Trophoblast cell (in vitro differentiated cells and primary cell): ENCODE results near the gene B4GALT2.
A peak's percentile ranks its signal among the peaks of the same experiment; 100 is the strongest.

Source experiments
- DNase-seq, 2 donors: peaks; one replicate each; pipeline ENCODE4 v3.0.0-alpha.2; 2016
- H2AFZ ChIP-seq: 2 replicates; pipeline ENCODE4 v1.6.1; 2013; ENCODE audit warnings: low read length, moderate library complexity, mild to moderate bottlenecking; ENCODE audit not compliant: insufficient read depth, poor library complexity
- H2AK5ac ChIP-seq: 2 replicates; pipeline ENCODE4 v1.6.1; 2013; ENCODE audit warnings: mild to moderate bottlenecking, low read length
- H2BK120ac ChIP-seq: 2 replicates; pipeline ENCODE4 v1.6.1; 2013; ENCODE audit warnings: low read length, mild to moderate bottlenecking, moderate library complexity; ENCODE audit not compliant: insufficient read depth, poor library complexity
- H2BK12ac ChIP-seq: 2 replicates; pipeline ENCODE4 v1.6.1; 2013; ENCODE audit warnings: mild to moderate bottlenecking, low read length, moderate library complexity
- H2BK5ac ChIP-seq: 2 replicates; pipeline ENCODE4 v1.6.1; 2013; ENCODE audit warnings: low read length, low read depth, moderate library complexity, mild to moderate bottlenecking; ENCODE audit not compliant: poor library complexity
- H3K14ac ChIP-seq: 2 replicates; pipeline ENCODE4 v1.6.1; 2013; ENCODE audit warnings: mild to moderate bottlenecking, low read length
- H3K18ac ChIP-seq: 2 replicates; pipeline ENCODE4 v1.6.1; 2013; ENCODE audit warnings: mild to moderate bottlenecking, low read length
- H3K23ac ChIP-seq: 2 replicates; pipeline ENCODE4 v1.6.1; 2013; ENCODE audit warnings: low read length
- H3K27ac ChIP-seq: 2 replicates; pipeline ENCODE4 v1.5.1; 2013; ENCODE audit warnings: low read depth, mild to moderate bottlenecking, inconsistent platforms, low read length, moderate library complexity
- H3K27me3 ChIP-seq: 2 replicates; pipeline ENCODE4 v1.6.1; 2013; ENCODE audit warnings: inconsistent platforms, mild to moderate bottlenecking, low read length, moderate library complexity; ENCODE audit not compliant: insufficient read depth
- H3K36me3 ChIP-seq, 2 experiments: 1 replicate in 1 of 2; 2 replicates in 1 of 2; pipeline ENCODE4 v1.6.1; 2013; ENCODE audit warnings: low read length in 2 of 2, mild to moderate bottlenecking in 2 of 2, moderate library complexity in 1 of 2; ENCODE audit not compliant: insufficient read depth in 2 of 2, control insufficient read depth in 1 of 2
- H3K4ac ChIP-seq: 2 replicates; pipeline ENCODE4 v1.6.1; 2013; ENCODE audit warnings: low read depth, mild to moderate bottlenecking, low read length, moderate library complexity
- H3K4me1 ChIP-seq, 2 experiments: 1 replicate in 1 of 2; 2 replicates in 1 of 2; pipeline ENCODE4 v1.6.1; 2013; ENCODE audit warnings: low read length in 2 of 2, mild to moderate bottlenecking in 2 of 2, moderate library complexity in 1 of 2; ENCODE audit not compliant: insufficient read depth in 2 of 2, control insufficient read depth in 1 of 2
- H3K4me2 ChIP-seq: 2 replicates; pipeline ENCODE4 v1.6.1; 2013; ENCODE audit warnings: inconsistent platforms, mild to moderate bottlenecking, low read length, moderate library complexity
- H3K4me3 ChIP-seq: 2 replicates; pipeline ENCODE4 v1.5.1; 2013; ENCODE audit warnings: mild to moderate bottlenecking, low read depth, low read length, inconsistent platforms
- H3K79me1 ChIP-seq: one replicate; pipeline ENCODE4 v1.6.1; 2013; ENCODE audit warnings: low read length
- H3K79me2 ChIP-seq: 2 replicates; pipeline ENCODE4 v1.6.1; 2013; ENCODE audit warnings: low read length, mild to moderate bottlenecking; ENCODE audit not compliant: control insufficient read depth, insufficient read depth, poor library complexity
- H3K9ac ChIP-seq: 2 replicates; pipeline ENCODE4 v1.6.1; 2013; ENCODE audit warnings: mild to moderate bottlenecking, low read length
- H3K9me3 ChIP-seq: 2 replicates; pipeline ENCODE4 v1.6.1; 2013; ENCODE audit warnings: low read depth, mild to moderate bottlenecking, control low read depth, inconsistent platforms, low read length; ENCODE audit not compliant: insufficient read depth
- H4K12ac ChIP-seq: 2 replicates; pipeline ENCODE4 v1.6.1; 2013; ENCODE audit warnings: low read depth, mild to moderate bottlenecking, low read length, moderate library complexity
- H4K8ac ChIP-seq: 2 replicates; pipeline ENCODE4 v1.6.1; 2013; ENCODE audit warnings: low read depth, mild to moderate bottlenecking, low read length, moderate library complexity
- H4K91ac ChIP-seq: one replicate; pipeline ENCODE4 v1.6.1; 2013; ENCODE audit warnings: low read depth, mild to moderate bottlenecking, low read length, moderate library complexity
- WGBS: extraction: QIAGEN DNeasy Blood & Tissue Kit; methylation state at CpG from one replicate; pipeline ENCODE4 v1.1.7; 2013; ENCODE audit warnings: missing lambda C conversion rate; ENCODE audit not compliant: insufficient read length, insufficient coverage; ENCODE audit errors: extremely low coverage; 5-methylcytosine and 5-hydroxymethylcytosine counted together

Gene B4GALT2

GRCh38 chr1:43935711-43936427 lies 43.1 kb upstream of the B4GALT2 start:
- Histone ChIP-seq H3K4me2 (peak overlapping the region; percentile 74), H2BK12ac (no peak overlapping the region), H3K79me1 (no peaks in the 10 kb centered on the region), H4K12ac (no peak overlapping the region), H3K27me3 (no peaks in the 10 kb centered on the region), H2BK120ac (no peak overlapping the region), H3K9ac (no peak overlapping the region), H2BK5ac (no peak overlapping the region), H3K14ac (no peak overlapping the region), H4K91ac (no peak overlapping the region), H2AFZ (no peak overlapping the region), H3K4me3 (peak overlapping the region; percentile 46), H3K79me2 (no peaks in the 10 kb centered on the region), H2AK5ac (no peak overlapping the region), H3K9me3 (no peaks in the 10 kb centered on the region), H3K36me3 (no peaks in the 10 kb centered on the region), H3K4ac (no peak overlapping the region), H3K18ac (peak overlapping the region; percentile 40), H3K4me1 (peaks cover 18% of the 10 kb centered on the region in 2 experiments), H3K27ac (no peak overlapping the region), H3K23ac (no peak overlapping the region), H4K8ac (no peak overlapping the region)
- WGBS: no CpG with 5 or more reads among the region's 48 CpGs
- DNase-seq: no peak

GRCh38 chr1:43936431-43937151 lies 42.4 kb upstream of the B4GALT2 start:
- no peak overlapping the region for H3K9ac ChIP-seq
- no peak overlapping the region for H3K14ac ChIP-seq
- H2AK5ac ChIP-seq: no peak overlapping the region
- peak in 1 of 2 donors; percentile 35 for DNase-seq
- H3K9me3 ChIP-seq: no peaks in the 10 kb centered on the region
- H4K12ac ChIP-seq: no peak overlapping the region
- H2BK12ac ChIP-seq: no peak overlapping the region
- peak overlapping the region; percentile 74 for H3K4me2 ChIP-seq
- no peak overlapping the region for H2BK5ac ChIP-seq
- H2BK120ac ChIP-seq: no peak overlapping the region
- H3K23ac ChIP-seq: no peak overlapping the region
- H3K27ac ChIP-seq: no peak overlapping the region
- no peak overlapping the region for H4K8ac ChIP-seq
- H4K91ac ChIP-seq: no peak overlapping the region
- no peak overlapping the region for H3K18ac ChIP-seq
- peak overlapping the region; percentile 4 for H2AFZ ChIP-seq
- H3K4me1 ChIP-seq: peaks cover 17 to 18% of the 10 kb centered on the region in 2 experiments
- no peak overlapping the region for H3K4ac ChIP-seq
- no peaks in the 10 kb centered on the region for H3K79me2 ChIP-seq
- WGBS: no CpG with 5 or more reads among the region's 56 CpGs
- H3K79me1 ChIP-seq: no peaks in the 10 kb centered on the region
- H3K27me3 ChIP-seq: no peaks in the 10 kb centered on the region
- no peaks in the 10 kb centered on the region for H3K36me3 ChIP-seq
- H3K4me3 ChIP-seq: peak overlapping the region; percentile 38

DNA sequence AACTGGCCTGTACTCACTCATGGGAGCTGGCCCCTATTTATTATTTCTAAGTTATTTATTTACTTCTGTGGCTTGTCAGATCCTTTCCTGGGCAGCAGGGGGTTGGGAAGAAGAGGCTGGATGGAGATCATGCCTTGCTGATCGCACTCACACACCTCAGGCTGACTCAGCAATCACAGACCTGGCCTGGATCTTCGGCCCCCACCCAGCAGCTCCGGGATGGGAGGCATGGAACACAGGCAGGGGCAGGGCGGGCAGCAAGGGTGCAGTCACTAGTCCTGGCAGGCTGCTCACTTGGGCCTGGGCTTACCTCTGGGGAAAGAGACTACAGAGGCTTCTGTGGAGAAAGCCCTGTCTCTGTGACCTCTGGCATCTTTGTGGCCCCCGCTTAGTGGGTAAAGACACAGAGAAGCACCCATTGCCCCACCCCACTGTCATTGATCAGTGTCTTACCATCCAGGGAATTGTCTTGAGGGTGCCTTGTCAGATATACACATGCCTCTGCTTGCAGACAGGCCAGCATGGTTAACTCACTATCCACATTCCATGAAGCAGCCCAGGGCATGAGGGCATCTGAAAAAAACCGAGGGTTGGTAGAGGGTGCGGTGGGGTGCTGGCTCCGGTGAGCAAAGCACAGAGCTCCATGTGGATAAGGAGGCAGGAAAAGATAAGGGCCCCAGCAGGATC lies 41.7 kb upstream of the B4GALT2 start:
- H4K91ac ChIP-seq: no peak overlapping the region
- DNase-seq: peak; percentile 45 to 48
- no peaks in the 10 kb centered on the region for H3K27me3 ChIP-seq
- H3K4ac ChIP-seq: no peak overlapping the region
- no peak overlapping the region for H3K23ac ChIP-seq
- H3K9ac ChIP-seq: no peak overlapping the region
- no peak overlapping the region for H2BK120ac ChIP-seq
- no peak overlapping the region for H3K4me2 ChIP-seq
- H3K36me3 ChIP-seq: no peaks in the 10 kb centered on the region
- H3K18ac ChIP-seq: no peak overlapping the region
- H3K4me1 ChIP-seq: peaks cover 17 to 18% of the 10 kb centered on the region in 2 experiments
- no peak overlapping the region for H3K14ac ChIP-seq
- no peaks in the 10 kb centered on the region for H3K79me1 ChIP-seq
- no peak overlapping the region for H4K12ac ChIP-seq
- no peaks in the 10 kb centered on the region for H3K79me2 ChIP-seq
- H2AK5ac ChIP-seq: no peak overlapping the region
- no peaks in the 10 kb centered on the region for H3K9me3 ChIP-seq
- no peak overlapping the region for H4K8ac ChIP-seq
- H2BK5ac ChIP-seq: no peak overlapping the region
- no peak overlapping the region for H2AFZ ChIP-seq
- no peak overlapping the region for H2BK12ac ChIP-seq
- H3K27ac ChIP-seq: no peak overlapping the region
- H3K4me3 ChIP-seq: no peak overlapping the region
- WGBS: no CpG with 5 or more reads among the region's 8 CpGs

DNA sequence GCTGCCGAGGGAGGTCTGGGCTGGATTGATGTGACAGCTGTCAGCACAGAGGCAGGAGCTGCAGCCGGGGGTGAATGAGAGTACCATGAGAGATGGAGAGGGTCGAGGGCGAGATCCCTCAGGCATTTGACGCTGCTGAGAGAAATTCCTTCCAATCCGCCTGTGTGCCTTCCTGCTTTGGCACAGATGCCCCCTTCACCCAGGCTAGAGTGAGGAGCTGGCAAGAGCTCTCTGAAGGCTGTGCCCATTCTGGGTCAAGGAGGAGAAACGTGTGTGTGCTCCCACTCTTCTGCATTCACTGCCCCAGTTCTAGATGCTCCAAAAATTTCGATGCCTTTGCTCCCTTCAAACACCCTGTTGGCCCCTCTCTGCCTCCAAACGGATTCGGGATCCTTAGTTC lies 40.6 kb upstream of the B4GALT2 start:
- Histone ChIP-seq H3K79me1 (no peaks in the 10 kb centered on the region), H3K23ac (no peak overlapping the region), H2AK5ac (no peak overlapping the region), H4K12ac (no peak overlapping the region), H3K4me2 (no peak overlapping the region), H2BK12ac (no peak overlapping the region), H2BK5ac (no peak overlapping the region), H3K14ac (no peak overlapping the region), H3K27me3 (no peaks in the 10 kb centered on the region), H3K9me3 (no peaks in the 10 kb centered on the region), H4K91ac (no peak overlapping the region), H3K27ac (no peak overlapping the region), H3K79me2 (no peaks in the 10 kb centered on the region), H3K4me3 (no peak overlapping the region), H3K4me1 (peaks cover 11 to 13% of the 10 kb centered on the region in 2 experiments), H3K4ac (no peak overlapping the region), H2BK120ac (no peak overlapping the region), H2AFZ (no peak overlapping the region), H3K36me3 (no peaks in the 10 kb centered on the region), H4K8ac (no peak overlapping the region), H3K18ac (no peak overlapping the region), H3K9ac (no peak overlapping the region)
- WGBS: no CpG with 5 or more reads among the region's 10 CpGs
- DNase-seq: no peak
